ENCODE results near the gene GARRE1.
A peak's percentile ranks its signal among the peaks of the same experiment; 100 is the strongest.
"Not testable (repeated sequence)": the region's sequence is repeated elsewhere in the genome, so short reads cannot be mapped to it uniquely, and the experiment has no call there.

The GARRE1 gene

GRCh38 chr19:34232566-34233481, 21.5 kb upstream of the GARRE1 start:
- peak in 1 of 2 donors; percentile 13 for DNase-seq (ENCODE audit: low read depth in 2 of 2)

- DNase-seq (ENCODE audit: low read depth in 2 of 2): no peak
These were observed 18.9 kb upstream of the GARRE1 start for GRCh38 chr19:34235425-34235940.

GRCh38 chr19:34236035-34236987, 18.0 kb upstream of the GARRE1 start:
- no peak for DNase-seq (ENCODE audit: low read depth in 2 of 2)

DNA sequence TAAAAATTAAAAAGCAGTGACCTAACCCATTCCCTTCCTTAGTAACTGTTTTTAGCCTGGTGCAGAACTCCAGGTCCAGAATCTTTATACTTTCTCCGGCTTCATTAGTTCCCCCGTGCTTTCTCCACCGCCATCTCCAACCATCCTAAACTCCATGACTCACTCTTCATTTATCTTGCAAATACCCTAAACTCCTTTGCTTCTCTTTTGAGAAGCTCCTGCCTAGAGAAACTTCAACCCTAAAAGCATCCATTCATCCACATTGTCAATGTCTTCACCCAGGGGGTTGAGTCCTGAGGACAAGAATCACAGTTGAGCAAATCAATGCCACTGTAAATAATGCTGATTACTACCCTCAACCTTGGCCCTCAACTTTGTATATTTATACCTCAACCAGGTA, 17.1 kb upstream of the GARRE1 start:
- no peak for DNase-seq (ENCODE audit: low read depth in 2 of 2)

DNA sequence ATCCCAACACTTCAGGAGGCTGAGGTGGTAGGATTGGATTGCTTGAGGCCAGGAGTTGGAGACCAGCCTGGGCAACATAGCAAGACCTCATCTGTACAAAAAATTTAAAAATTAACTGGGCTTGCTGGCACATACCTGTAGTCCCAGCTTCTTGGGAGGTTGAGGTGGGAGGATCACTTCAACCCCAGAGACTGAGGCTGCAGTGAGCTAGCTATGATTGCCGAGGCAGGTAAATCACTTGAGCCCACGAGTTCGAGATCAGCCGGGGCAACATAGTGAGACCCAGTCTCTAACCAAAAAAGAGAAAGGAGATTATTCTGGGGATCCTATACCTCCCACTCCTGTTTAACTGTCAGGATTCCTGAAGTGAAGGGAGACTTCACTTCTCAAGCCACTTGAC, 16.4 kb upstream of the GARRE1 start:
- DNase-seq (ENCODE audit: low read depth in 2 of 2): no peak

DNA sequence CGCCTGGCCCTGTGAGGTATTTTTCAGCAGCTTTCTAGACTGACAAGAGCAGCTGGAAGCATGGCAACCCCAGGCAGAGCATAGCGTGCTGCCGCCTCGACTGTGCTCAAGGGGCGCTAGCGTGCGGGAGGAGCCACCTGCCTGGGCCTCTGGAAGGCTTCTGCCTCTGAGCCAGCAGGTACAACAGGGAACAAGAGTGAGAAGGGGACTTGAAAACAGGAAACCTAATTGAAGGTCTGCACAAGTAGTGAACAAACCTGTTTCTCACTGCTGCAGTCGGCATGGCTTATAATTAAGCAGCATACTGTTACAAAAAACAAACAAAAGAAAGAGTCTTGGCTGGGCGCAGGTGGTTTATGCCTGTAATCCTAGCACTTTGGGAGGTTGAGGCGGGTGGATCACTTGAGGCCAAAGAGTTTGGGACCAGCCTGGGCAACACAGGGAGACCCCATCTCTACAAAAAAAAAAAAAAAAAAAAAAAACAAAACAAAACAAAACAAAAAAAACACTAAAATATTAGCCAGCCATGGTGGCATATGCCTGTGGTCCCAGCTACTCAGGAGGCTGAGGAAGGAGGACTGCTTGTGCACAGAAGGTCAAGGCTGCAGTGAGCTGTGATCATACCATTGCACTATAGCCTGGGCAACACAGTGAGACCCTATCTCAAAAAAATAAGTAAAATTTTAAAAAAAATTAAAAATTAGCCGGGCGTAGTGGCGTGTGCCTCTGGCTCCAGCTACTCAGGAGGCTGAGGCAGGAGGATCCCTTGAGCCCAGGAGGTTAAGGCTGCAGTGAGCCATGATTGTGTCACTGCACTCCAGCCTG, 12.6 kb upstream of the GARRE1 start:
- DNase-seq (ENCODE audit: low read depth in 2 of 2): peak in 1 of 2 donors; percentile 19

DNA sequence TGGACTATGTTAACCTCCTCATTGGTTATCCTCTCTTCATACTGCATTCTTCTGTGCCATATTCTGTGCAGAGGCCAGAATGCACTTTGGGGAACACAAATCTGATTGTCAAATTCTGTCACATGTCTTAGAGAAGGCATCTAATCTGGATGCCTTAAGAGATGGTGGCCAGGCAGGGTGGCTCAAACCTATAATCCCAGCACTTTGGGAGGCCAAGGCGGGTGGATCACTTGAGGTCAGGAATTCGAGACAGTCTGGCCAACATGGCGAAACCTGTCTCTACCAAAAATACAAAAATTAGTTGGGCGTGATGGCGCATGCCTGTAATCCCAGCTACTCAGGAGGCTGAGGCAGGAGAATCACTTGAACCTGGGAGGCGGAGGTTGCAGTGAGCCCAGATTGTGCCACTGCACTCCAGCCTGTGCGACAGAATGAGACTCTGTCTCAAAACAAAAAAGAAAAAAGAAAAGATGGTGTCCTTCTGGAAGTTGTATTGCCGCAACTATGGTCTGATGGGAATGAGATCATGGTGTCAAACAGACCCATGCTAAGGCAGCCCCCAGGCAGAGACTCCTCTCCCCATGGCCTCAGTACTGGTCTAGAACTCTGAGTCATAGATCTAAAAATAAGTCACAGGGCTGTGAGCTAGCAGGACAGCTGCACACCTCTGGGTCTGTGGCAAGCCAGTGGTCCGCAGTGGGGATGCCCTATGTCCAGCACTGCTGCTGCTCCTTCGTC, 11.0 kb upstream of the GARRE1 start:
- not testable (repeated sequence) for DNase-seq (ENCODE audit: low read depth in 2 of 2)

DNA sequence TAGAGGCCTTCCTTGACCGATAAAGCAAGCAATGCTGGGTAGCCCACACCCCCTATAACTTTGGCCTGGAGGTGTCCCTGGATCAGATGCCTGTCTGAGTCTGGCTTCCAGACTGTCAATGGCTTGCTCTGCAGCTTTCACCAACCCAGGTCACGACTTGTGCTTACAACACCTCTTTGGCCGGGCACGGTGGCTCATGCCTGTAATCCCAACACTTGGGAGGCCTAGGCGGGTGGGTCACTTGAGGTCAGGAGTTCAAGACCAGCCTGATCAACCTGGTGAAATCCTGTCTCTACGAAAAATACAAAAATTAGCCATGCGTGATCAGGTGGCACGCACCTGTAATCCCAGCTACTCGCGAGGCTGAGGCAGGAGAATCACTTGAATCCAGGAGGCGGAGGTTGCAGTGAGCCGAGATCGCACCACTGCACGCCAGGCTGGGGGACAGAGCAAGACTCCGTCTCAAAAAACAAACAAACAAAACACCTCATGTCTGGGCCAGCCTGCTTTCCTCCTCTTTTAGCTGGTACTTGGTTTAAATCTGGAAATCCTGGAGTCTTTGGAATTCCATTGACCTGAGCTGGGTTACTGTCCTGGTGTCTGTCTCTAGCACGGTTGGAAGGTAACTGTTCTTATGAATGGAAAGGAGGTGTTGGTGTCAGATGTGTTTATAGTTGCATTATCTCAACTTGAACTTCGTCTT, 10.3 kb upstream of the GARRE1 start:
- no peak for DNase-seq (ENCODE audit: low read depth in 2 of 2)

GRCh38 chr19:34244611-34245299, 9.6 kb upstream of the GARRE1 start:
- no peak for DNase-seq (ENCODE audit: low read depth in 2 of 2)

GRCh38 chr19:34246340-34246739, 8.0 kb upstream of the GARRE1 start:
- no peak for DNase-seq (ENCODE audit: low read depth in 2 of 2)

DNA sequence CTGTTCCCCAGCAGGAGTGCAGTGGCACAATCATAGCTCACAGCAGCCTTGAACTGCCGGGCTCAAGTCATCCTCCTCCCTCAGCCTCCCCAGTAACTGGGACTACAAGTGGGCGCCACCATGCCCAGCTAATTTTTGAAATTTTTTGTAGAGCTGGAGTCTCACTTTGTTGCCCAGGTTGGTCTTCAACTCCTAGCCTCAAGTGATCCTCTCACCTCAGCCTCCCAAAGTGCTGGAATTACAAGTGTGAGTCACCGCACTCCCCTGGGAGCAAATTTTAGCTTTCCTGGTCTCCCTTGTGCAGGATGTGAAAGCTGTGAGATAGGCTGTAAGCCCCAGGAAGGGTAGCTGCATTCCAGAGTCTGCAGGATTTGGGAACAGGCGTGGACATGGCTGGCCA, 5.4 kb upstream of the GARRE1 start:
- no peak for DNase-seq (ENCODE audit: low read depth in 2 of 2)

- DNase-seq (ENCODE audit: low read depth in 2 of 2): not testable (repeated sequence)
These were observed 1.2 kb upstream of the GARRE1 start for GRCh38 chr19:34253167-34253566.

- DNase-seq (ENCODE audit: low read depth in 2 of 2): not testable (repeated sequence)
These were observed 691 bp upstream of the GARRE1 start for GRCh38 chr19:34253681-34254045.

- DNase-seq (ENCODE audit: low read depth in 2 of 2): peak in 1 of 2 donors; percentile 17
These were observed 511 bp downstream of the GARRE1 start for GRCh38 chr19:34254698-34255432.

DNA sequence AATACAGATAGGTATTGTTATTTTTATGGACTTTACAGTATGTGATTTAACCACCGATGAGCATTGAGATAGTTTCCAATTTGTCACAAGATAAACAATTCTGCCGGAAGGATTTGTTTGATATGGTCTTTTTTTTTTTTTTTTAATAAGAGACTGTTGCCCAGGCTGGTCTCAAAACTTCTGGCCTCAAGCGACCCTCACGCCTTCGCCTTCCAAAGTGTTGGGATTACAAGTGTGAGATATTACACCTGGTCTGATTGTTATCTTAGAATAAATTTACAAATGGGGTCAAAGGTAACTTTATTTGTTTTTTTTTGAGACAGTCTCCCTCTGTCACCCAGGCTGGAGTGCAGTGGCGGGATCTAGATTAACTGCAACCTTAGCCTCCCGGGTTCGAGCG, 1.2 kb downstream of the GARRE1 start:
- DNase-seq (ENCODE audit: low read depth in 2 of 2): no peak

DNA sequence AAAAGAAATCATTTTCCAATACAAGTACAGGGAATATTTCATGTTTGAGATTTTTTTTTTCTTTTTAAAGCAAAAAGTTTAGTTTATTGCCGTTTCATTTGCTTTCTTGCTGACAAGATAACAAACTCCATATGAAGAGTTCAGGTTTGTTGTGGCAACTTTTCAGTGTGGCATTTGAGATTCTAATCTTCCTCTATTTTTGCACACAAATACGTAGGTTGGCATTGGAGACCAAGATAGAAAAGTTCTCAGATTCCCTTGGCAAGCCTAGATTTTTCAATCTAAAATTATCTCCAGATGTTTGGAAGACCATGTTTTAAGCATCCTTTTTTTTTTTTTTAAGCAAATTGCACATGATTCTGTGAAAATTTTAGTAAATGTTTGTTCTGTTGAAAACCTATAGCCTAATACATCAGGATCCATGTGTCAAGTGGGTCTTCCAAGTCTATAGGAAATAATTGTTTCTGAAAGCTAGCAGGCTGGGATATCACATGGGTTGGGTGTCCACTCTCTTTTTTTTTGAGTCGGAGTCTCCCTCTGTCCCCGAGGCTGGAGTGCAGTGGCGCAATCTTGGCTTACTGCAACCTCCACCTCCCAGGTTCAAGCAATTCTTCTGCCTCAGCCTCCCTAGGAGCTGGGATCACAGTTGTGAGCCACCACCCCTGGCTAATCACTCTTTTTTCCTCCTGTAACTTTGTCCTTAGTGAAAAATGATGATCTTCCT, 2.6 kb downstream of the GARRE1 start:
- DNase-seq (ENCODE audit: low read depth in 2 of 2): no peak

DNA sequence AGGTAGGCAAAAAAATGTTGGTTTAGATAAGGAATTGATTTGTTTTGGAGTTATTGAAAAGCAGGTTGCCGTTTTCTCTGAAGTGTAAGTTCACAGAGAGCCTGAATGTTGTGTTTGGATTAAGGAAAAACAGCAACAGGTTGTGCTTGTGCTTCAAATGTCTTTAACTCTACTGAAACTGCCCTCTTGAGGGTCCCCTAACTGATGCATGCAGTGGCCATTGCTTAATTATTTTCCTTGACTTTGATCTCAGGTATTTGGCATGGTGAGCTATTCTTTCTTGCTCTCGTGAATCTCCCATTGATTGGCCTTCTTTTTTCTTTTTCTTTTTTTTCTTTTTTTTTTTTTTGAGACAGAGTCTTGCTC, 3.2 kb downstream of the GARRE1 start:
- no peak for DNase-seq (ENCODE audit: low read depth in 2 of 2)

Measured in stimulated activated CD4-positive, alpha-beta T cell treated with anti-CD3 and anti-CD28 coated beads, Interleukin-15, amount 100 ng/mL, for 48 hours (primary cell).